ENCODE data around the gene LAMA3.

Gene LAMA3

DNA sequence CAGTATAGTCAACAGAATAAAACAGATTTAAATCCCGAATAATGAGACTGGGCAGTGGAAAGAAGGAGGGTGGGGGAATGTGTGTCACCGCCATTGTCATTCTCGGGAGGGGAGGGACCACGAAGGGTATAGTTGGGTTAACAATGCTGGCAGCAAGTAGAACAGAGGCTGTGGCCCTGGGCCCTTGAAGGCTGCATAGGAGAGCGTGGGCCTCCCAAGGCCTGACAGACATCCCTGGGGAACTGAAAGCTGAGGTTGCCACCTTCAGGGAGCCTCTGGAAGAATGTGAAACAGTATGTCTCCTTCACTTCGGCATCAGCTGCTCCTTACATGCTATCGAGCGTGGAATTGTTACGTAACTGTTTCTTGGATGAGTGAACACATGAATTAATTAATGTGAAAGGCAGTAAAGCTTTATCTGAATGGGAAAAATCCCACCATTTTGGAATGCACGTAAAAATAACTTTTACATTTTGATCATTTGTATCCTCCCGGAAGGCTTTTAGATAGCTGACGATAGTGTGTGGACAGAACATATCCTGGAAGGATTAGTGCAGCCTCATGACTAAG lies 232.5 kb downstream of the LAMA3 start:
- no peak for DNase-seq

DNA sequence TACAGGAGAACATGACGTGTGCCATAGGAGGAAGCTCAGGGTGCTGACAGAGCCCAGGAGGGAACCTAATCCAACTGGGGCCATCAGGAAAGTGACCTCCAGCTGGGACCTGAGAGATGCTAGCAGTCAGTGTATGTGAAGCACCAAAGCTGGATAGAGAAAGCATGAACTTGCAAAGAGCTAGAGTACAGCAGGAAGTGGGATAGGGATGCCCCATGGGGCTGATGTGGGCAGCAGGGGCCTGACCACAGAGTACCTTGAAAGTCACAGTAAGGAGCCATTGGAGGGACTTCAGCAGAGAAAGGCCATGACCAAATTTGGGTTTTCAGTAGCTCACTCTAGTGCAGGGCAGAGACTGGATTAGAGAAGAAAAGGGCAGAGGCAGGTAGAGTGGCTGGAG lies 233.7 kb downstream of the LAMA3 start:
- DNase-seq = no peak

DNA sequence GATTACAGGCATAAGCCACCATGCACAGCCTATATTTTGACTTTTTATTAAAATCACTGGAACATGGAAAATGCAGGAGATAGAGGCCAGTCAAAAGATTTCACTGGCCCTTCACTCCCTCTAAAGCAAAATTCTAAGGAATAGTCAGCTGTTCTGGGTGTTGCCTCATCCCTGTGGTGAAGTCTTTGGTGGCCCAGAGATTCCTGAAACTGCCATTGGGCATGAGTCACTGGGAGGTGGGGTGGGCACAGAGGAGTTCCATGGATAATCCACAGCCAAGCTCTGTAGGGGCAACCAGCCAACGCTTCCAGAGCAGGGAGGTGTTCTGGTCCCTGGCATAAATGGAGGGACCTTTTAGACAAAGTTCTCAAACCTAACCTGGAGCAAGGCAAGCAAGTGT lies 235.6 kb downstream of the LAMA3 start:
- DNase-seq = no peak

DNA sequence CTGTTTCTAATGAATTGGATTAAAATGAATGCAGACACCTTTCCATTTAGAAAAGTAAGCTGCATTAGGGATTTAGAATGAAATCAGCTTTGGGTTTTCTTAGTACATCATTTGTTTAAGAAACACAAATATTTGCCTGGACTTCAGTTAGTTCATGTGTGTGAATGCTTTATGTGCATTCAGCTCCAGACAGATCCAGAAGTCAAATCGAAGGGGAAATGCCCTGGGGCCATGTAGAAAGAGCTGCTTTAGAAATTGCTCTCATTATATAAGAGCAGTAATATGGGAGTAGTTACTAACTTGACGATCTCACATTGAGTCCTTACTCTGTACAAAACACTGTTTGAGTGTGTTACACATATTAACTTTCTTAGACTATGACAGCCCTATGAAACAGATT lies 237.3 kb downstream of the LAMA3 start:
- no peak for DNase-seq

DNA sequence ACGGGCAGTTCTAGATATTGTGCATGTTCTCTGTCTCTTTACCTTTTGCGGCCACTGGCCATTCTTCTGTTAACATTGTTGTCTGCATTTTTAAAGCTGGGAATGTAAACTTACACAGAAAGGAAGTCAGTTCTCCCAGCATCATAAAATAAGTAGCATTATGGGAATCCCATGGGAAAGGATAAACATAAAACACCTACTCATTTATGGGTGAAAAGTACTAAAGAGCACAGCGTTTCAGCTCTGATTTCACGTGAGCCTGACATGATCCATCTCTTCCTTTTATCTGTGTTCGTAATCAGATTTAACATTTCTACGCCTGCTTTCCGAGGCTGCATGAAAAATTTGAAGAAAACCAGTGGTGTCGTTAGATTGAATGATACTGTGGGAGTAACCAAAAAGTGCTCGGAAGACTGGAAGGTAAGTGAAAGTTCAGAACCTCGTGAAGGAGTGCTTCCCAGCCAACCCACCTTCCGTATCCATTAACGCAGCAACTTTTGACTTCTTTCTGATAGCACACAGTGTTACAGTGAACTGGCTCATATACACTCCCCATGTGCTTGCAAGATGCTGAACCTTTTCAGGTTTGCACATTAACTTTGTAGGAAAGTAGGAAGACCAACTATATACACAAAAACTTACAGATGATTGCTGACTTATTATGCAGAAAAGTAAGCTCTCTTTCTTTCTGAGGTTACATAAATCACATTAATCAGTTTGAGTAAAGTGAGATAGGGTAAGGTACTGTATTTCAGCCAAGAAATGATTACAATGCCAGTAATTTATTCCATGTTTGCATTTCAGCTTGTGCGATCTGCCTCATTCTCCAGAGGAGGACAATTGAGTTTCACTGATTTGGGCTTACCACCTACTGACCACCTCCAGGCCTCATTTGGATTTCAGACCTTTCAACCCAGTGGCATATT lies 238.8 kb downstream of the LAMA3 start:
- DNase-seq = no peak

DNA sequence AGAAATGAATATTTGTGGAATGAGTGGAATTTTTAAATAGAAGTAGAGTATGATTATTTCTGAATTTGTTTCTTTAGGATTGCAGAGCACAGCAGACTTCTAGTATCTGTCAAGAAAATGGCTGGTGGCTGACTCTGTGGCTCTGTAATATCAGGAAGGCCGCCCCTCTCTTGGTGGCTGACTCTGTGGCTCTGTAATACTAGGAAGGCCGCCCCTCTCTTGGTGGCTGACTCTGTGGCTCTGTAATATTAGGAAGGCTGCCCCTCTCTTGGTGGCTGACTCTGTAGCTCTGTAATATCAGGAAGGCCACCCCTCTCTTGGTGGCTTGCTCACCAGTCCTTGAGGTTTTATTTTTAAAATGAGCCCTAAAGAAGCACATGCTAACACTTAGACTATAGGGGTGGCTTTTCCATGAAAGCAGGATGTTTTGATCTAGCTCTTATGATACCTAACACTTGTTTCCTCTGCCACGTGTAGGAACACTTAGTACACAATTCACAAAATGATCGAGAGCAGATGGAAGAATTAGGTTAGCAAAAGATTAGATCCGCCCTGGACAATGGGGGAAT lies 240.2 kb downstream of the LAMA3 start:
- no peak for DNase-seq

DNA sequence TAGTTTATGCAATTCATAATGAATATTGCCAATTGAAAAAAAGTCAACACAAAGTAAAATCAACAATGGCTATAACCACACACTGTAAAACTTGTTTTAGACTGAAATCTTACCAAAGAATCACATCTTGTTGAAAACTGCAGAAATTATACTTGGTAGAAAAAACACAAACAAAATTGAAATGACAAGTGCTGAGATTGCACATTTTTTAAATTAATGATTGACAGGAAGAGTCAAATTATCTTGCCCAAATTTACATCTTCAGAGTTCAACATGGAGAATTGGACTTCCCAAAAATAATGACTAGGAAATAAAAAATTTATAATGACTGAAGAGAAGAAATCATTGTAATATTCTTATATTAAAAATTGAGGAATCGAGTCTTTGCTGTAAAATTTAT lies 240.7 kb downstream of the LAMA3 start:
- DNase-seq = no peak

DNA sequence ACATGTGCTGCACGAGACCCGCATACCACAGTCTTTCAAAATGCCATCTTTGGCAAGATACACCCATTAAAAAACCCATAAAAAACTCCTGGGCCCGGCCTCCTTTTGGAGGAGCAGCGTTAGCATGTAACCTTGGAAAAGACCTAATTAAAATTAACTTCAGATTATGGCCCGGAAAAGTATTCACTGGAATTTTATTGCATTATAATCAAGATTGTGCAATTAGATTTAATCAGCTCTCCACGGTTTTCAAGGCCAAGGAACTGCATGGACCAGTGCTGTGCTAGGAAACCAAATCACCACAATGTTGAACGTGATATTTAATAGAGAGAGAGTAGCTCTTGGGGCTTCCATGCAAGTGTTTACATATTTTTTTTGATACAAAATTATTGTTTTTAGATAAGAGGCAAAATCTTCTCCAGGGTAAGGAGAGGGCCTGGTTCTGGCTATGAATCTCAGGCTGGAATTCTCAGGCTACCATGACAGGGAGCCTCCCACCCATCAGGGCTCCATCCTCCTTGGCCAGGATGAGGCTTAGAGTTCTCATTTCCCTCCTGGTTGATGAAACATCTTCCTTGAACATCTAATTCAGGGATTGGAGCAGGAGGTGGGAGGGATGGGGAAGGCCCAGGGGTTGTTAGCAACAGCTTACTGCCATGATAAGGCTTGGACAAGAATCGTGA lies 243.3 kb downstream of the LAMA3 start:
- no peak for DNase-seq

DNA sequence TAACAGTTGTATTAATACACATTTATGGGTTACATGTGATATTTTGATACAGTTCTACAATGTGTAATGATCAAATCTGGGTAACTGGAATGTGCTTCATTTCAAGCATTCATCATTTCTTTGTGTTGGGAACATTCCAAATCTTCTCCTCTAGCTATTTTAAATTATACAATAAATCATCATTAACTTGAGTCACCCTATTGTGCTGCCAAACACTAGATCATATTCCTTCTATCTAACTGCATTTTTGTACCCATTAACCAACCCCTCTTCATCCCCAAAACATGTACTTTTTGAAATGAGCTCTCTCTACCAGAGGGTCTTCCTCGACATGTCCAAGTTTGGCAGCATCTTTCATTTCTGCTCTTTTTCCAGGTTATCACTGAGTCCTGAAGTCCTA lies 244.2 kb downstream of the LAMA3 start:
- DNase-seq = no peak

DNA sequence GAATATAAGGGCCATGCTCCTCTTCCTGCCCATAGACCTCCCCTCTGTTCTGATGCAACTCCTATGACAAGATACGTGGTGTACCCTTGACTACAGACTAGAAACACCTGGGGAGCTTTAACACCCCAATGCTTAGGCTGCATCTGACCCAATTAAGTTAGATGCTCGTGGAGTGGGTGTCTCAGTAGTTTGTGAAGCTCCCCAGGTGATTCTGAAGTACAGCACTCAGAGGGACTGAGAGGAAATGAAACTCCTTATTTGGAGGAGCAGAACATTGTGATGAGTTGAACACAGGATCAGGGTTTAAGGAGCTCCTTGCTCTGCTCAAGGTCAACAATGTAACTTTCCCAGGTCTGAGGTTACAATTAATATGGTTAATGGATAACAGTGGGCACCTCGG lies 245.0 kb downstream of the LAMA3 start:
- DNase-seq = no peak

DNA sequence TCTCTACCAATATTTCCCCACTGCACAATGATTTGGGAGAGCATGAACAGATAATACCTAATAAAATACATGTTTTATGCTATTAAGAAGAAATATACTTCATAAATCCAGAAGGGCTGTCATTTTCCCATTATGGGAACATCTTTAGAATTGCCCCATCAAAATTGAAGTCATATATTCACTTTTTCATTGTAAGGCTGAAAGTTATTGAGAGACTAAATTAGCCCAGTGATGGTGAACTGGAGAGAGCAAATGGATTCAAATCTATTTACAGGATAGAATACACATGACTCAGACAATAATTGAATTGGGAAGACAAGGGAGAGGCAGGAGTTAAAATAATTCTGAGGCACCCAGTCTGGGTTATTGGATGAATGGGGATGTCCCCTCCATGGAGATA lies 245.6 kb downstream of the LAMA3 start:
- DNase-seq = no peak

DNA sequence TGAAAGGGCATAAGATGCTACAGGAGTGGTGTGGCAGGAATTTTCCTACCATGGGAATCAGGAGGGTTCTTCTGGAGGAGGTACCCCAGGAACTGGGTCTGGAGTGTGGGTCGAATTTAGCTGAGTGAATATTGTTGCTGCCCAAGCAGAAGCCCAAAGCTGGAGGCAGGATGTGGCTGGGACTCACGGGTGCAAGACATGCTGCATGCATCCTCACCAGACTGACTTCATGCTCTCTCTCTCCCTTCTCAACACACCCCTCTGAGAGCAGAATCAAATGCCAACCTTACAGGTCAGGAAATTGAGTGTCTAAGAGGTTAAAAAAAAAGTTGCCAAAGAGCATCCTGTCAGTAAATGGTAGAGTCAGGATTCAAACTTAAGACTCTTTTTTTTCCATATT lies 246.6 kb downstream of the LAMA3 start:
- no peak for DNase-seq

DNA sequence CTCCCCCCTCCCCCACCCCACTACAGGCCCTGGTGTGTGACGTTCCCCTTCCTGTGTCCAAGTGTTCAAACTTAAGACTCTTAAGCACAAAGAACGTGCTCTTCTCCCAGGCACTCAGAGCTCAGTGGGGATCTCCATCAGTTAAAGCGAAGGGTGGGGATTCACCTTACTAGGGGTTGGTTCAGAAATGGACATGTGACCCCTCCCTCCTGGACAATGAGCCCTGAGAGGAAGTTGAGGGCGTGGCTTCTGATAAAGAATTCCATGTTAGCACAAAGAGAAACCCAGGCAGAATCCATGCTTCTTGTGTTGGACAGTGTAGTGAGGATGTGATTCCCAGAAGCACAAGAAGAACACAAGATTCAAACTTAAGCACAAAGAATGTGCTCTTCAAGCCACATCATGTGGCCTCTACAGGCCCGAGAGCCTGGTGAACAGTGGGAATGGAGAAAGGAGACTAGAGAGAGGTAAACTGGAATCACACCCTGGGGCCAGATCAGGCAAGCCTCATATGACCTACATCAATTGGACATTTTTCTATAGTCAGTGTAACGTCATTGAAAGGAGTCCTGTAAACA lies 247.2 kb downstream of the LAMA3 start:
- no peak for DNase-seq

DNA sequence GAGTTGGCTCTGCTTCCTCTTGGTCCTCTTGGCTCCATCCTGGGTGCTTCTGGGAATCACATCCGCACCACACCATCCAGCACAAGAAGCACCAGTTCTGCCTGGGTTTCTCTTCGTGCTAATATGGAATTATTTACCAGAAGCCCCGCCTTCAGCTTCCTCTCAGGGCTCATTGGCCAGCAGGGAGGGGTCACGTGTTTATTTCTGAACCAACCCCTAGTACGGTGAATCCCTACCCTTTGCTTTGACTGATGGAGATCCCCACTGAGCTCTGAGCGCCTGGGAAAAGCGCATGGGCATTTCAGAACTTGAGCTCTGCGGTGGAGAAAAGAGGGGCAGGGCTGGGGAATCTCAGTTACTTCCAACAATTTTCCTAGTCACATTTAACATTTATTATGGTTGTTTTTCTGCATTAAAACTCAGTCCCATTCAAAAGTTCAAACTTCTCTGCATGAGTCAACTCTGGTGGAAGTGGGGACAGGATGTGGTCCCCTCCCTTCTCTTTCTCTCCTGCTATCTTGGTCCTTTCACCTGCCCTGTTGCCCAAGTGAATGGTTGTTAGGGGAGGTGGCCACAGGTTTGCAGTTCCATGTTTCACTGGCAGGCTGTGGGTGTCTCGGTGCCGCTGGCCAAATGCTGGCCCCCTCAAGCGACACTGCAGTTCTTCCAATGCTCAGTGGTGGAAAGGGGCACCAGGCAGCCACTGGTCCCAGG lies 248.9 kb downstream of the LAMA3 start:
- DNase-seq = no peak

DNA sequence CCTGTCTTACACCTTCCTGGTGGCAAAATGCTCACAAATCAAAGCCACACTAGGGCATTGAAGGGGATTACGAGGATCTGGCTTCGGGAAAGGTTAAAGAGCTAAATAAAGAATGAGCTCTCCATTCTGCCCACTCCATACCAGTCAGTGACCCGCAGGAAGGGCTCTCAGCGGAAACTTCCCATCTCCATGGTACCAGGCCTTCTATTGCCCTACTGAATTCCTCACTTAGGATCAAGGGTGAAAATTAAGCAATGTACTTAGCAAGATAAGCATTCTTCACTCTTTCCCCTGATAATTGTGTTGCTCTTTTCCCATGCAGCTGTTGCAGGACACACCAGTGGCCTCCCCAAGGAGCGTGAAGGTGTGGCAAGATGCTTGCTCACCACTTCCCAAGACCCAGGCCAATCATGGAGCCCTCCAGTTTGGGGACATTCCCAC lies 249.7 kb downstream of the LAMA3 start:
- DNase-seq = no peak

DNA sequence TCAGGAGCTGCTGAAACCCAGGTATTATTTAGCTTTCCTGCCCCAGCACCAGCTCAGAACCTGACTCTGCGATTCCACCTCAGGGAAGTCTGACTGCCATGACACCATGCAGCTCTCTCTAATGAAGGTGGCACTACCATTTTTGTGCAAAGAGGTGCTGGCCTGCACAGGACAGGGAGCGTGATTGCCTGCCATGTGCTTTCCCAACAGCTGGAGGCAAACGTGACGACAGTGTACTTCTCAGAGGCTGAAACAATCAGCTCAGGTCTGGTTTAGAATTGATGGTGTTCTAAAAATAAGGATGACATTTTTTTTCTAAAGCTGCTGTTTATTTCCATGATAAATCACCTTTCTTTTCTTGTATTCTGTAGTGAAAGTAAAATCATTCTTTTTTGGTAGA lies 250.1 kb downstream of the LAMA3 start:
- DNase-seq = no peak

DNA sequence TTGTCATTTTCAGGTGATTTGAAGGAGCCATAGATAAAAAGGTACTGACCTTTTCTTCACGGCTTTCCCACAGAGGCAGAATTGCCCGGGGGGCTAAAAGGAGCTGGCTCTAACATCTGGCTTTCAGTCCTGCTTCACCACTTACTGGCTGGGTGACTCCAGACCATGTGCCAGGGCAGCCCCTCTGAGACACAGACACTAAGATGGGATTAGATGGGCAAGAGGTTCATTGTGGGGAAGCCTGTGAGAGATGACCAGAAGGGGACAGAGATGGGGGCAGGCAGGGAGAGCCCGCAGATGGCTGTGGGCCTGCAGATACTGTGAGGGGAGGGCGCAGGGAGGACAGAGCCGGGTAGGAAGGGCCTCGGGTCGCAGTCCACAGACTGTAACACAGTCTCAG lies 250.6 kb downstream of the LAMA3 start:
- DNase-seq = no peak

DNA sequence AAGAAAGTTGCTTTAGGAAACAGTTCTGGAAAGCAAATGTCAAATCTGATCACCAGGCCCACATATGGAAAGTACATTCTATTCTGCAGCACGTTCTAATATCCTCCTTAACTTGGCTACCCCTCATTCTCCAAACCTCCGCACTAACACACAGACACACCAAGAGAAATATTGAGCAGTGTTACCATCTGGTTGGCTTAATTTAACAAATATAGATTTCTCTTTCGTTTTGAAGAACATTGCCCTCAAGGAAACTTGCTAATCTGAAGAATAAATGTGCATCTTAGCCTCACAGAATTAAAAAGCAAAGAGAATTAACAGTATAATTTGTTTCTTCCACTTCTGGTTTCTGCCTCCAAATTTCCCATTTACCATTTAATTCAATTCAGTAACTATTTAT lies 252.5 kb downstream of the LAMA3 start:
- no peak for DNase-seq

DNA sequence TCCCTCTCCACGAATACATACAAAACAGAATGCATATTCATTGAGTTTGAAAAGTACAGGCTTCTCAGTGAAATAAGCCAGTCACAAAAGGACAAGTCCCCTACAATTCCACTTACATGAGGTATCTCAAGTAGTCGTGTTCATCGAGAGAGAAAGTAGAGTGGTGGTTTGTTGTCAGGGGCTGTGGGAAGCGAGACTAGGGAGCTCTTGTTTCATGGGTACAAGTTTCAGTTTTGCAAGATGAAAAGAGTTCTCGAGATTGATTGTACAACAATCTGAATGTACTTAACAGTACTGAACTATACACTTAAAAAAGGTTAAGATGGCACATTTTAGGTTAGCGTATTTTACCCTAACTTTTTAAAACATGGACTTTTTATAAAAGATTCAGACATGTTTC lies 253.9 kb downstream of the LAMA3 start:
- DNase-seq = peak; percentile 17

DNA sequence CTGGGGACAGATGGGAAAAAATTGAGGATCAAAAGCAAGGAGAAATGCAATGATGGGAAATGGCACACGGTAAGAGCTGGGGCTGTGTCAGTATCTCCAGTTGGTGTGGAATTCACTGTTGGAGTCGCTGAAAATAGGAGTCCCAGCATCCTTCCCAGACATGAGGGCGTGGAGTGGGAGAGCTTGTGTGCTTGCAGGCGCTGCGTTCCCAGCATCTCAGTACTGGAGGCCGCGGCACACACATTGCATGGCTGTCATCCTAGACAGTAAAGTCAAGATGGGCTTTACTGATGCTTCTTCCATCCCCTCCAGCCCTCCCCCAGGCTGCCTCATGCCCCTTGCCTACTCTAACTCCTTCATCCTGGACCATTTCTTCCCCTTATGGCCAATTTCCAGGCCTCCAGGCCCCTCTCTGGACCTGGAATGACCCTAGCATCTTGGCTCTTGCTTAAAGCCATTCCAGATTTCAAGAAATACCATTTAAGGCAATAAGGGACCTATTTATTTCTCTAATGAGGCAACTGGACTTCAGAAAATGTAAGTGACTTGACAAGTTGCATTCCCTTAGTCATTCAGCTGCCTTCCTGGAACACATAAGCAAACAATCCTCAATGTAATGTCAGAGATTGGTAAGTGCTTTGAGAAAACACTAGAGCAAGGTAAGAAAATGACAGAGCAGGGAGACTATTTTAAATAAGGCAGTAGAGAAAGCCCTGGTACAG lies 254.8 kb downstream of the LAMA3 start:
- no peak for DNase-seq

DNA sequence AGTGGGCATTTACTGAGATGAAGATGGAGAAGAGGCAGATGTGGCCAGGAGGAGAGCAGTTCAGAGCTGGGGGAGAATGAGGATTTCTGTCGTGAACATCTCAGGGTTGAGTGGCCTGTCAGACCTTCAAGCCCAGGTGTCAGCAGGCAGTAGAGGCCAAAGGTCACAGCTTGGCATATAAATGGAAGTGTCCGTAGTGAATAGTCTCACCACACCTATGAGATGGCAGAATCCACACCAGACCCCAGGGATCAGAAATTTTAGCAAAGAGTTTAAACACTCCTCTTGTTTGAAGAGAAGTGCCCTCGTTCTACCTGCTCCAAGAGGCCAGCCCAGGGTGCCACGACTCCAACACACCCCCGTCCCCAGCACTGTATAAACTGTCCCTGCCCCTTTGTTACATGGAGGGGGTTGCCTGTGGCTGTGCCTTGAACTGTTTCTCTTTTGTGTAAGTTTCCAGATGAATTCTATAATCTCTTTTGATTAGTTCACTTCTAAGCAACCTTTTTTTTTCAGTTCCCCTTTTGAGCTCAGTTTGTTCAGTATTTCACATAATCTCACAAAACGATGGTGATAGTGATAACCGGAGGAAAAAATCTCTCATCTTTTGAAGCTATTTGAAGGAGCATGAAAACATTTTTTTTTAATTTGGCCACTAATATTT lies 256.3 kb downstream of the LAMA3 start:
- no peak for DNase-seq
